HG02642 (cell line): Measurements from ENCODE around the gene MDFIC.

Experiments
- ATAC-seq: cut with Tn5 transposase; IDR thresholded peaks from one replicate; pipeline ENCODE4 v1.9.1; 2021; ENCODE audit warnings: mild to moderate bottlenecking; ENCODE audit not compliant: unreplicated experiment, poor library complexity

MDFIC gene

GRCh38 chr7:114924038-114924712, 2.3 kb downstream of the MDFIC start:
- no peak for ATAC-seq

- ATAC-seq: no peak
Observed at GRCh38 chr7:114925434-114925833, 3.5 kb downstream of the MDFIC start.

DNA sequence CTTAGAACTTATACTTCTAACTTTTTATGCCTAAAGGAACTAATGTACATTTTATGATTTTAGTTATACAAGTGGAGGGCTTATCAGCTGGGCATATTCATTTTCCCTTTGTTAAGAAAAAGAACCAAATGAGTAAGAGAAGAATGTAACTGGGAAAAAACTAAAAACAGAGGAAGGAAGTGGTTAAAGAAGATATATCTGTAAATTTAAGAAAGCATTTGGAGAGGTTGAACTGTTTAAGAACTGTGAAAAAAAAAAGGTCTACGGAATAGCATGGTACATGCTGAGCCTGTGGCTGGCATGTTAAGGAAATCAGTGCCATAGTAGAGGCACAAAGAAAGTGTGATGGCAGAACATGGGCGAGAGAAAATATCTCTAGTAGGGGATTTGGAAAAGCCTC, 6.2 kb downstream of the MDFIC start:
- no peak for ATAC-seq

GRCh38 chr7:114929570-114929969, 7.7 kb downstream of the MDFIC start:
- ATAC-seq: no peak

GRCh38 chr7:114930107-114930661, 8.3 kb downstream of the MDFIC start:
- ATAC-seq: no peak

DNA sequence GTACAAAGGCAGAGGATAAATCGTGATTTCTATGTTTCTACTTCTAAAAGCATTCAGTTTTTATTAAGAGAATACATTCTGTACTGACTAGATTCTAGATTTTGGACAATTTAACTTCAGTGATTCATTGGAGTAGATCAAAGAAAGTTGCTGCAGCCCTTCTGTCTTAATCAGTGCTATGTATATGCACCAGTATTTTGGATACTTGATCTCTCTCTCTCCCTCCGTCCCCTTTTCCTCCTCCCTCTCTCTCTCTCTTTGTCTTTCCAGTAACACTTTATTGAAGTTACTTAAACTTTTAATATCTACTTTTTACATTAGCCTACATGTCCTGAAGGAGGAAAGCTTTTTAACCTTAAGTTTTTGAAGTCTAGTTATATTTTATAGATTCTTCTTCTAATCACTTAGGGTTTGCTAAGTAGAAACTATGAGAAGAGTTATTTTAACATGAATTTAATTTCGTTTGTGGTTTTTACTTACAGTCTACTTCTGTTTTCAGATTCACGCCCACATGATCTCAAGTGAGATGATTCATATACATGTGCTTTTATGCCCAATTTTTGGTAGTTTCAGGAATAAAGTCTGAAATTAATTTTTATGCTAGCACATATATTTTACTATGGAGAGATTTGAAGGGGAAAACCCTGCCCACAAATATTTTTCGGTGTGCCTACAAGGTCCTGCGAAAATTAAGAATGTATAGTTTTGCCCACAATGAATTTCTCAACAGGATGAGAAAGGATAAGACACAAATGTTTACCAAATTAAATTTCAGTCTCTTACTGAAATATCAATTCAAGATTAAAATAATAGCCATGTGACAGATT, 9.1 kb downstream of the MDFIC start:
- ATAC-seq: peak; percentile 50

DNA sequence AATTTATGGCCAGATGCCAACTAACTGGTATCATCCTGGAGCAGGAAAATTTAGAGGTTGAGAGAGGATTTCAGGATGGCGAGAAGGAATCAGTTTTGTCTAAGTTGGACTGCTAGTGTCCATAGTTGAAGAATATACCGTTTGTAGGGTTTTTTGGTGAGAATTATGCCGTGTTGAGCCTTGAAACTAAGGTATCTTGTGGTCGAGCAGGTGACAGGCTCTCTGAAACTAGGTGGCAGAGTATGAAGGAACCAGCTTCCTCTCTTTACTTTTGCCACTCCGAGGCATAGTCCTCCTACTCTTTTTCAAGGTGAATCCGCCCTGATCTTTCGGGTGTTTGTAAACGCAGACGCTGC, 9.7 kb downstream of the MDFIC start:
- ATAC-seq: peak; percentile 85

DNA sequence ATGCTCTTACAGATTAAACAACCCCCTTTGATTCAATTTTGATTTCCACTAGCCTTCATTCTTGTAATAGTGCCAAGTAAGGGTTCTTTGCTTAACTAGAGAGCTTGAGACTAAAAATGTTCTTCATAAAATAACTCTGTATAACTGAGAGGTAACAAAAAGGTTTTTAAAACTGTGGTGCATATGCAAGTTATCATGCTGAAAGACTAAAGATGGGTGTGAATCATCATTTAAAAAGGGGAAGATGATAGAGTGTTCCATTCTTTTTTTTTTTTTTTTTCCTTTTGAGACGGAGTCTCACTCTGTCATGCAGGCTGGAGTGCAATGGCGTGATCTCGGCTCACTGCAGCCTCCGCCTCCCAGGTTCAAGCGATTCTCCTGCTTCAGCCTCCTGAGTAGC, 11.1 kb downstream of the MDFIC start:
- no peak for ATAC-seq

GRCh38 chr7:114933658-114934057, 11.8 kb downstream of the MDFIC start:
- ATAC-seq: no peak

DNA sequence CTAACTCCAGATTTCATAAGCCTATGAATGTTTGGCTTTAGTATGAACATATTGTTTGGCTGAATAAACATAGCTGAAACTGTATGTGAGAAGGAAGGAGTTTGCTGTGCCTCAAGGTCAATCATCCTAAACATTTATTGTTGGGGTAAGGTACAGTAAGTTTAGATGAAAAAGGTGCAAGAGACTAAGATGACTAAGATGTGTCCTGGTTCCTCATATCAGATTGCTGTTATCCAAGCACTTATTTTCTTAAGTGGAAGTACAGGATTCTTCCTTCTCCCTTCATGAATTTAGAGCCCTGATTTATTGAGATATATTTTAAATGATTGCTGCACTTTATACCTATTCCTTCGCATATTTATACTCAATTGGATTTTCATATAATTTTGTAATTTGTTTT, 12.2 kb downstream of the MDFIC start:
- no peak for ATAC-seq

DNA sequence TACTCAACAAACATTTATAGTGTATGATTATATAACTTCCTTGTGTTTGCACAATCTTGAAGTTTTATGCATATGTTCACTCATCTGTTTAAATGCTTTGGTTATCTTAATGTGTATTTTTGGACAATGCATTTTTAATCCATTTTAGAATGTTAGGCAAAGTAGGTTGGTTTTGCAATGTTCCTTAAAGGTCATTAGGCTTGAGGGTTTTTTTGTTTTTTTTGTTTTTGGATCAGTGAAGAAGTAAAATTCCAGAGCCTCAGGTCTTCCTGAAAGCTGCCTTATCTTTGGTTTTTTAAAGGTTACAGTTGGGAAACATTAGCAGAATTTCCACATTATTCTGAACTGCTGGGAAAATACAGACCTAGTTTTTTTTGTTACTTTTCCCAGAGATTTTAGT, 12.8 kb downstream of the MDFIC start:
- ATAC-seq: no peak

GRCh38 chr7:114936471-114936870, 14.6 kb downstream of the MDFIC start:
- ATAC-seq: no peak

DNA sequence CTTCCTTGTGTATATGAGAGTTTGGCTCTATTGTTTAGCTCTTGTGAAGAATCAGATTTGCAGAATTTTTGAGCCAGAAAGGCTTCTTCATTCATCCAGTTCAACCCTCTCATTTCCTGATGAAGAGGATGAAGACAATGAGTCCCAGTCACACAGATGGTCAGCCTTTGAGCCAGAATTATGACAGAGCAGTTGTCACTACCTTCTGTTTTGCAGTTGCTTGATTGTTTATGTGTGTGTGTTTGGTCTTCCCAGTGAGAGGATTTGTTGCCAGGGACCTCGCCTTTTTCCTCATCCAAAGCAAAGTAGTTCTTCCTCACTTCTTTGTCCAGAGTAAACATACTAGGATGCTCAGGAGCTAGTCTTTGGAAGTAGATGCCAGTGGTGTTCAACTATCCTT, 15.6 kb downstream of the MDFIC start:
- ATAC-seq: no peak

DNA sequence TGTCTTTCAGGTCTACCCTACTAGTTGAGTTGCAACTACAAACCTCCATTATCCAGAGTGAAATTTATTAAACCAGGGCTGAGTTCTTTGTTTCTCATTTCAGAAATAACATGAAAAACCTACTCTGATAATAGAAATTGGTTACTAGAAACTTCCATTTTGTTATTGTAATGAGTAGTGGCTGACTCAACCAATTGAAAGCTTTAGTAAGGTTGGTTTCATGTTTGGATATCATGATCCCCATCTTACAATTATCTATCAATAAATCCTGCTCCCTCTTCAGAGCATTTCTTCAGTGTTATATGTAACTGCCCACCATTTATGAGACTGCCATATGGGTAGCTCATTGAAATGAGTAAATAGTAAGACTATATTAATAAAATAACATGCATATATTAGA, 16.9 kb downstream of the MDFIC start:
- no peak for ATAC-seq

DNA sequence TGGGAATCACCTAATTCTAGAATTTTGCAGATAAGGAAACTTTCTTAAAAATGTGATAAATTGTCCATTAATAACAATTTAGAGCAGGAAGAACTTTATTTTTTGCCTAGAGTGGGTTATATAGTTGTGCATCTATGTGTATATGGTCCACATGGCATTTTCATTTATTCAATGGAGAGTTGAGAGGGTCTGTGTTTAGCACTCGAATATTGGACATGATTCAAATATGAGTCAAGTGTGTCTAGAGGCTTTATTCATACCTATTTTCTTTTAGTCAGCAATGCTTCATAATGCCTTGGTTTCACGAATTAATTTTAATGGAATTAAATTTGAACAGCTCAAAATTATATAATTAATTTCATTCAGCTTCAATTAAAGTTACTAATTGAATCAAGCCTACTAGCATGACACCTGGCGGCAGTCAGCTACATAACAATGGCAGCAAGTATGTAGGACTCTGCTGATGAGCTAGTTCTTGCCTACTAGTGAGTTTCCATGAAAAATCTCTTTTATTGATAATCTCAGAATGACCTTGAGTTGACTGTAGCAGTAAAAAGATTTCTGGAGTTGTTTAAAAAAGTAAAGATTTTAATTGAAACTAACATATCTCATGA, 17.7 kb downstream of the MDFIC start:
- no peak for ATAC-seq

GRCh38 chr7:114940220-114940619, 18.3 kb downstream of the MDFIC start:
- ATAC-seq: no peak

GRCh38 chr7:114941692-114942091, 19.8 kb downstream of the MDFIC start:
- peak; percentile 65 for ATAC-seq

- ATAC-seq: peak; percentile 70
Observed at GRCh38 chr7:114942446-114943175, 20.7 kb downstream of the MDFIC start.

DNA sequence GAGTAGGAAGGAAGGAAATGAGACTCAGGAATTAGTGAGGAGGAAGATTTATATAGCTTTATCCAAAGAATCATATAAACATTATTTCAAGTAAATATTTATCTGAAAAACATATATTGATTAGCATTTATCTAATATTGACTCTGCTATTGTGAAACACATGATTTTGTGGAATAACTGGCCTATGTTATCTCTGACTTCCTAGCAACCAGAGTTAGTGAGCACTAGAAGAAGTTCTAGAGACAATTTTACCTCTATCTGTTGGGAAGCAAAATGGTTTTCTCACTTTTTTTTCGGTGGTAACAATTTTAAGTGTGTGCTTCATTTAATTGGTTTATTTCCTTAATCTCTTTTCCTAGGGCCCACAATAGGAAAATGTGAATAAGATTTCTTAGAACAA, 21.6 kb downstream of the MDFIC start:
- no peak for ATAC-seq

DNA sequence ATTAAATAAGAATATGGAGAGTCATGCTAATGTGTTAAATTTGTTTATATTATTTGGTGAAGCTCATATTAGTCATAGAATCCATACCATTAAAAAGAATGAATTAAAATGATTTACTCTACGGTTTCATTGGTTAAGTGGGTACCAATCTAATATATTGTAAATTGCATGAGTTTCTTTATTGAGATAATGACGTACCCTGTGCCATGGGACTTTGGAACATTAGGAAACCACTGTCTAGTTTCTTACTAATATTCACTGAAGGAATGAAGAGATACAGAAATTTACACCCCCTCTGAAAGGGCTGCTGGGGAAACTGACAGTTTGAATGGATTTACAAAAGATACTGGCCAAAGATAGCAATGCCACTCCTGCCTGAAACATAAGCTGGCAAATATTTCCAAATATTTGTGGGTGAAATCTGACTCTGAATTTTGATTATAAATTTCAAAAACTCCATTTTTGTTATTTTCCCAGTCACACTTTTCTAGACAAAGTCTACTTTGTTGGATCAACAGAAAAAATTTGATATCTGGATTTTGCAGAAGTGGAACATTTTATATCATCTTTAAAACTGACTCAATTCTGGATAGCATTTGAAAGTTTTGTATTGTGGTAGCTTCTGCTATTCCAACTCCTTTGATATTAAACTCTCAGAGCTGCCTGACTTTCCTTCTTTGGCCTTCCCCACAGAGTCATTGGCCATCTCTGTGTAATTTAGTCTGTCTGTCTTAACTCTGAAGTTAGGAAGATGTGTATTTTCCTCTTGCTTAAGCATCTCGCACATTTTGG, 22.3 kb downstream of the MDFIC start:
- ATAC-seq: no peak
